ENCODE results near the gene UPK3A. TPM values are rescaled to one million over a fixed set of nuclear protein-coding genes. Genes with fewer than 3 reads are reported as not detected.
"Not testable (repeated sequence)": the region's sequence is repeated elsewhere in the genome, so short reads cannot be mapped to it uniquely, and the experiment has no call there.

The UPK3A gene
- total and polyA plus RNA-seq, 2 of the 13 experiments (the other 11 are each of a cell fraction or from before 2014, with no cell fraction given) = 10.5 to 13.8 TPM

DNA sequence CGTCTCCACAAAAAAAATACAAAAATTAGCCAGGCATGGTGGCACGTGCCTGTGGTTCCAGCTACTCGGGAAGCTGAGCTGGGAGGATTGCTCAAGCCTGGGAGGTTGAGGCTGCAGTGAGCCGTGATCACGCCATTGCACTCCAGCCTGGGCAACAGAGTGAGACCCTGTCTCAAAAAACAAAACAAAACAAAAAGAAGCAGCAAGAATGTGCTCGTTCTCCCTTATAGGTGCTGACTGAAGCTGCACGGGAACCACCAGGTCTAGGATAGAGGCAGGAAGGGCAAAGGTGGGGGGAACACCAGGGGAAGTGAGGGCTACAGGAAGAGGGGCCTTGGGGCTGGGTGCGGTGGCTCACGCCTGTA is 24.4 kb upstream of the UPK3A start:
- FAIRE-seq; H3K9me3 ChIP-seq (ENCODE audit: low read length); H3K79me2 ChIP-seq (ENCODE audit: insufficient read depth, low read length); CTCF ChIA-PET (ENCODE audit: low intra/inter-chr PET ratio, low total read pairs); POLR2A ChIA-PET; H3K27ac ChIP-seq (ENCODE audit: extremely low read length, insufficient read depth, low read length); H2AFZ ChIP-seq (ENCODE audit: low read length); H3K4me3 ChIP-seq (replicated peaks in 1 of 3; ENCODE audit: insufficient read depth in 1 of 3, low read depth in 2 of 3, low read length in 3 of 3); DNase-seq (ENCODE audit: low spot score); BruUV-seq (replicated peaks); H4K20me1 ChIP-seq (ENCODE audit: insufficient read depth, low read length); H3K36me3 ChIP-seq (replicated peaks in 1 of 2; ENCODE audit: control insufficient read depth in 1 of 2, insufficient read depth in 2 of 2, low read length in 2 of 2); ATAC-seq; H3K9ac ChIP-seq (ENCODE audit: insufficient read depth, low read depth, low read length): not testable (repeated sequence)
- Histone ChIP-seq H3K4me2 (ENCODE audit: low read depth, low read length) (peak overlapping the region; percentile 57), H3K27me3 (ENCODE audit: control insufficient read depth in 1 of 2, insufficient read depth in 2 of 2, low read length in 2 of 2) (peaks cover 7 to 18% of the 10 kb centered on the region in 2 experiments; a peak in 4 of 5 replicates), H3K4me1 (ENCODE audit: insufficient read depth, low read length) (peaks cover 46% of the 10 kb centered on the region)
- in situ Hi-C loops (cut with HindIII; ENCODE audit: extremely low pct_ligation_motif_present, low pct_unique_long_range_greater_than_20kb) = loop anchor here (5.0 kb wide), 1 partner anchor 158 kb away; no protein-coding TSS in a partner anchor
- under 1% methylated on average over 9 of the region's 9 CpGs for WGBS (ENCODE audit: low lambda C conversion rate)
- peak; percentile 23; the same call in 1 of the 2 replicates for TF ChIP-seq ZFP91 (CRISPR knock-in tag; IDR thresholded peaks at IDR 0.05; ENCODE audit: borderline replicate concordance)
- TF ChIP-seq ZNF687 (CRISPR knock-in tag; IDR thresholded peaks at IDR 0.05) = 0 out of 2 replicates have a peak, but pooled peaks have one; percentile 8
- peak; percentile 80 for TF ChIP-seq ZNF460 (CRISPR knock-in tag; IDR thresholded peaks at IDR 0.05; ENCODE audit: borderline replicate concordance)
- peak; percentile 89 for TF ChIP-seq ZNF121 (CRISPR knock-in tag; IDR thresholded peaks at IDR 0.05)
- intact Hi-C loops (cut with micrococcal nuclease; ENCODE audit: unreplicated experiment) = loop anchor here (5.0 to 10.0 kb wide), 4 partner anchors 43 to 294 kb away; no protein-coding TSS in a partner anchor
